ENCODE measurements around the gene ZBTB5.
"Not testable (repeated sequence)": the region's sequence is repeated elsewhere in the genome, so short reads cannot be mapped to it uniquely, and the experiment has no call there.

Gene ZBTB5

GRCh38 chr9:37452611-37453010 is 12.6 kb downstream of the ZBTB5 start:
- DNase-seq (ENCODE audit: low read depth in 2 of 2), result no peak

GRCh38 chr9:37451628-37452027 is 13.6 kb downstream of the ZBTB5 start:
- DNase-seq (ENCODE audit: low read depth in 2 of 2), result no peak

- no peak for DNase-seq (ENCODE audit: low read depth in 2 of 2)
These were observed 15.2 kb downstream of the ZBTB5 start for GRCh38 chr9:37449862-37450632.

GRCh38 chr9:37447111-37447510 is 18.1 kb downstream of the ZBTB5 start:
- DNase-seq (ENCODE audit: low read depth in 2 of 2), result no peak

GRCh38 chr9:37446401-37446800 is 18.8 kb downstream of the ZBTB5 start:
- no peak for DNase-seq (ENCODE audit: low read depth in 2 of 2)

GRCh38 chr9:37445832-37446231 is 19.4 kb downstream of the ZBTB5 start:
- no peak for DNase-seq (ENCODE audit: low read depth in 2 of 2)

GRCh38 chr9:37444890-37445289 is 20.4 kb downstream of the ZBTB5 start:
- no peak for DNase-seq (ENCODE audit: low read depth in 2 of 2)

- DNase-seq (ENCODE audit: low read depth in 2 of 2), result no peak
These were observed 21.7 kb downstream of the ZBTB5 start for GRCh38 chr9:37443566-37443965.

- DNase-seq (ENCODE audit: low read depth in 2 of 2), result no peak
These were observed 22.7 kb downstream of the ZBTB5 start for GRCh38 chr9:37442556-37442955.

- no peak for DNase-seq (ENCODE audit: low read depth in 2 of 2)
These were observed 23.4 kb downstream of the ZBTB5 start for GRCh38 chr9:37441776-37442370.

- no peak for DNase-seq (ENCODE audit: low read depth in 2 of 2)
These were observed 26.9 kb downstream of the ZBTB5 start for GRCh38 chr9:37438359-37438758.

GRCh38 chr9:37437621-37438020 is 27.6 kb downstream of the ZBTB5 start:
- DNase-seq (ENCODE audit: low read depth in 2 of 2), result no peak

- DNase-seq (ENCODE audit: low read depth in 2 of 2), result no peak
These were observed 28.2 kb downstream of the ZBTB5 start for GRCh38 chr9:37437010-37437409.

- no peak for DNase-seq (ENCODE audit: low read depth in 2 of 2)
These were observed 28.7 kb downstream of the ZBTB5 start for GRCh38 chr9:37436540-37436939.

GRCh38 chr9:37433867-37434371 is 31.3 kb downstream of the ZBTB5 start:
- DNase-seq (ENCODE audit: low read depth in 2 of 2), result no peak

- DNase-seq (ENCODE audit: low read depth in 2 of 2), result no peak
These were observed 33.2 kb downstream of the ZBTB5 start for GRCh38 chr9:37432020-37432419.

GRCh38 chr9:37430841-37431597 is 34.2 kb downstream of the ZBTB5 start:
- DNase-seq (ENCODE audit: low read depth in 2 of 2), result no peak

- DNase-seq (ENCODE audit: low read depth in 2 of 2), result no peak
These were observed 35.6 kb downstream of the ZBTB5 start for GRCh38 chr9:37429441-37430285.

- DNase-seq (ENCODE audit: low read depth in 2 of 2), result no peak
These were observed 36.9 kb downstream of the ZBTB5 start for GRCh38 chr9:37428345-37428744.

- no peak for DNase-seq (ENCODE audit: low read depth in 2 of 2)
These were observed 38.4 kb downstream of the ZBTB5 start for GRCh38 chr9:37426846-37427245.

- DNase-seq (ENCODE audit: low read depth in 2 of 2), result not testable (repeated sequence)
These were observed 38.8 kb downstream of the ZBTB5 start for GRCh38 chr9:37426431-37426830.

- DNase-seq (ENCODE audit: low read depth in 2 of 2), result no peak
These were observed 39.9 kb downstream of the ZBTB5 start for GRCh38 chr9:37425298-37425752.

Data from stimulated activated CD8-positive, alpha-beta memory T cell treated with anti-CD3 and anti-CD28 coated beads, Interleukin-7, amount 100 ng/mL, for 4 hours (primary cell).